Measurements from ENCODE around the gene KIF26B.

KIF26B gene

GRCh38 chr1:245650441-245650960 is 495.7 kb downstream of the KIF26B start:
- no peak overlapping the region for H3K4me3 ChIP-seq (ENCODE audit: low read depth, low read length)
- DNase-seq (ENCODE audit: low read depth), result no peak
- no peak for TF ChIP-seq CTCF (IDR thresholded peaks at IDR 0.05; ENCODE audit: control insufficient read depth, extremely low read depth, insufficient read depth)

- DNase-seq (ENCODE audit: low read depth), result no peak
- H3K4me3 ChIP-seq (ENCODE audit: low read depth, low read length), result no peak overlapping the region
- TF ChIP-seq CTCF (IDR thresholded peaks at IDR 0.05; ENCODE audit: control insufficient read depth, extremely low read depth, insufficient read depth), result no peak
These were observed 496.3 kb downstream of the KIF26B start for GRCh38 chr1:245651093-245651492.

- DNase-seq (ENCODE audit: low read depth), result no peak
- TF ChIP-seq CTCF (IDR thresholded peaks at IDR 0.05; ENCODE audit: control insufficient read depth, extremely low read depth, insufficient read depth), result no peak
- no peak overlapping the region for H3K4me3 ChIP-seq (ENCODE audit: low read depth, low read length)
These were observed 497.3 kb downstream of the KIF26B start for GRCh38 chr1:245652116-245652515.

- H3K4me3 ChIP-seq (ENCODE audit: low read depth, low read length), result no peak overlapping the region
- no peak for TF ChIP-seq CTCF (IDR thresholded peaks at IDR 0.05; ENCODE audit: control insufficient read depth, extremely low read depth, insufficient read depth)
- no peak for DNase-seq (ENCODE audit: low read depth)
These were observed 498.1 kb downstream of the KIF26B start for GRCh38 chr1:245652660-245653427.

- H3K4me3 ChIP-seq (ENCODE audit: low read depth, low read length), result no peak overlapping the region
- no peak for DNase-seq (ENCODE audit: low read depth)
- no peak for TF ChIP-seq CTCF (IDR thresholded peaks at IDR 0.05; ENCODE audit: control insufficient read depth, extremely low read depth, insufficient read depth)
These were observed 499.8 kb downstream of the KIF26B start for GRCh38 chr1:245654460-245655050.

GRCh38 chr1:245656189-245656717 is 501.5 kb downstream of the KIF26B start:
- DNase-seq (ENCODE audit: low read depth), result no peak
- no peak overlapping the region for H3K4me3 ChIP-seq (ENCODE audit: low read depth, low read length)
- no peak for TF ChIP-seq CTCF (IDR thresholded peaks at IDR 0.05; ENCODE audit: control insufficient read depth, extremely low read depth, insufficient read depth)

All from LNCaP clone FGC (cell line).